OCI-LY3 (cell line): ENCODE results near the gene EMP1.

Experiments
- CTCF ChIP-seq: fragments of 200-600, 300-600 bp; sonication (generic); IDR thresholded peaks from 2 replicates; pipeline ENCODE4 v1.5.1; 2014; ENCODE audit warnings: antibody characterized with exemption, low read length, low read depth
- EZH2phosphoT487 ChIP-seq: fragments of 200-600 bp; shearing (Covaris generic); IDR thresholded peaks from 2 replicates; pipeline ENCODE4 v1.6.1; 2018; ENCODE audit warnings: antibody characterized with exemption, mixed run types, low read depth

DNA sequence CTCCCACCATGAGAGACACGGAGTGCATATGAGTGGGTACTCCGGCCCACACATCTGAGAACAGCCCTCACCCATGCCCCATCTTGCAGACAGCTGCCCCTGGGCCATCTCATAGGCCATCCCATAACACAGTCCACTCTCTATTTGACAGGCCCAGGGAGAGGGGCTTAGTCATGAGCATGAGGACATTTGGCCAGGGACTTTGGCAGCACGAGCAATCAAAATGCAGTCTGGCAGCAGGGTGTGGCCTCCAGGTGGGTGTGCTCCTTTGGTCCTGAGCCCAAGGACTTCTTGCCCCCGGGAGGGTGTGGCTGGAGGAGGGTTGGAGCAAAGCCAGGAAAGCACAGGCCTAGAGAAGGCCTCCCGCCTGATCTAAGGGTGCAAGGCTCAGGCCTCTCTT lies 25.6 kb downstream of the EMP1 start:
- TF ChIP-seq CTCF (no peak), EZH2phosphoT487 (no peak)
